Gastrocnemius medialis (tissue), 4 donors: ENCODE results near the gene SLC25A39.

Experiments
- CTCF ChIP-seq, 5 experiments: fragments of 450-650 bp in 3 of 5; fragments of 200-600 bp in 2 of 5; sonication (generic) in 2 of 5; IDR thresholded peaks in 4 of 5; conservative IDR thresholded peaks in 1 of 5; 1 replicate in 4 of 5; 2 replicates in 1 of 5; pipeline ENCODE4 v1.5.1; 2016 to 2019; ENCODE audit warnings: antibody characterized with exemption in 5 of 5, mild to moderate bottlenecking in 3 of 5, moderate library complexity in 3 of 5
- POLR2A ChIP-seq, 2 donors: fragments of 450-650 bp; IDR thresholded peaks; one replicate each; pipeline ENCODE4 v1.6.1; 2017; ENCODE audit warnings: antibody characterized with exemption in 2 of 2, mild to moderate bottlenecking in 2 of 2, moderate library complexity in 2 of 2

DNA sequence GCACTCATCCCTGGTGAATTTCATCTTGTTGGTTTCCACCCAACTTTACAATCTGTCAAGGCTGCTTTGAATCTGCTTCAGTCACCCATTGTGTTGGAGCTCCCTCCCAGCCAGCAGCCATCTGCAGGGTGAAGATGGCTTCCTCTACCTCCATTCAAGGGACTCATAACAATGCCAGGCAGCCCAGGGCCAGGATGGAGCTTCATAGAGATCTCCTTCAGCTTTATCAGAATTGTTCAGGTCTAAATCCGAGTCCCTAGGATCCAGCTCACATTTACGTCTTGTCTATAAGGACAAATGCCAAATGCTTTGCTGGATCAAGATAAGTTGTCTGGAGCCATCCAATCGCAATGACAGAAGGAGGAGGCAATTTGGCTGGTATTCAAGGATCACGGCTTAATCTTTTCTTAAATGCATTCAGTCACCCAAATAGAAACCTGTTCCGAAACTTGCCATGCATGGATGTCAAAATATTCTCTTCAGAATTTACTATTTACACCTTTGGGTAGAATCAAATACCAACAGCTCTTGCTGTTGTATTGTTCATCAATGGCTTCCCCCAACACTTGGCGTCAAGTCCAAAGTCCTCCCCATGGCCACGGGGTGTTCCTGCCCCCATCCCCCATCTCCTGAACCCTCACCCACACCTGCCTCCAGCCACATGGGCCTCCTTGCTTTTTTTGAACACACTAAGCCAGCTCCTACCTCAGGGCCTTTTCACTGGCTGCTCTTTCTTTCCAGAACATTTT lies 42.8 kb upstream of the SLC25A39 start:
- TF ChIP-seq POLR2A (IDR thresholded peaks at IDR 0.05) (no peak), CTCF (IDR thresholded peaks at IDR 0.05 in 4 of 5, conservative IDR thresholded peaks at IDR 0.05 in 1 of 5) (no peak)
